Vagina (tissue), 2 donors: ENCODE measurements around the gene DAB2IP. TPM values are rescaled to one million over a fixed set of nuclear protein-coding genes. Genes with fewer than 3 reads are reported as not detected.

ENCODE experiments used
- DNase-seq, 2 donors: peaks; one replicate each; pipeline ENCODE4 v3.0.0-alpha.2; 2017; ENCODE audit errors: extremely low spot score in 2 of 2
- H3K27ac ChIP-seq: fragments of 200-600 bp; sonication (generic); one replicate; pipeline ENCODE4 v1.5.1; 2019
- H3K27me3 ChIP-seq: fragments of 200-600 bp; sonication (generic); one replicate; pipeline ENCODE4 v1.5.1; 2019
- H3K36me3 ChIP-seq, 2 donors: fragments of 200-600 bp; sonication (generic); one replicate each; pipeline ENCODE4 v1.5.1; 2017 to 2019
- H3K4me1 ChIP-seq: fragments of 200-600 bp; sonication (generic); one replicate; pipeline ENCODE4 v1.5.1; 2019
- H3K4me3 ChIP-seq, 2 donors: fragments of 200-600 bp; sonication (generic); 1 replicate in 1 of 2; 2 replicates in 1 of 2; pipeline ENCODE4 v1.5.1; 2016 to 2019
- H3K9me3 ChIP-seq: fragments of 200-600 bp; sonication (generic); one replicate; pipeline ENCODE4 v1.5.1; 2019
- CTCF ChIP-seq, 3 experiments: fragments of 450-650 bp in 2 of 3; fragments of 200-600 bp in 1 of 3; sonication (generic) in 1 of 3; IDR thresholded peaks; one replicate each; pipeline ENCODE4 v1.5.1; 2017 to 2019; ENCODE audit warnings: antibody characterized with exemption in 3 of 3, mild to moderate bottlenecking in 2 of 3, moderate library complexity in 2 of 3
- POLR2A ChIP-seq, 2 donors: fragments of 450-650 bp; IDR thresholded peaks; one replicate each; pipeline ENCODE4 v1.6.1; 2017; ENCODE audit warnings: antibody characterized with exemption in 2 of 2, mild to moderate bottlenecking in 2 of 2, moderate library complexity in 2 of 2
- POLR2AphosphoS5 ChIP-seq, 2 donors: sonication (generic); formaldehyde crosslinking; IDR thresholded peaks; one replicate each; pipeline ENCODE4 v1.9.0; 2017; ENCODE audit warnings: antibody characterized with exemption in 2 of 2, mild to moderate bottlenecking in 2 of 2, low read depth in 1 of 2; ENCODE audit not compliant: insufficient read depth in 1 of 2
- intact Hi-C: fragments of 100-400 bp; cut with DNase I; formaldehyde crosslinking; loops from one replicate; pipeline ENCODE4 v1.15.1; 2023
- total RNA-seq: library from RNA; depleted of rRNA; stranded (reverse); fragments of >200 nt; gene quantifications from one replicate; pipeline ENCODE4 v1.2.3, GENCODE V29; 2016

DAB2IP gene
- total RNA-seq, 1 donor from 2014 or later, result 38.8 TPM

- Histone ChIP-seq H3K27me3 (no peaks in the 10 kb centered on the region), H3K27ac (no peak overlapping the region), H3K9me3 (no peaks in the 10 kb centered on the region), H3K4me1 (peaks cover 22% of the 10 kb centered on the region), H3K4me3 (no peak overlapping the region), H3K36me3 (peaks cover 0 to 10% of the 10 kb centered on the region in 2 donors)
- TF ChIP-seq POLR2A (IDR thresholded peaks at IDR 0.05) (no peak), POLR2AphosphoS5 (IDR thresholded peaks at IDR 0.05; ENCODE audit: insufficient read depth in 1 of 2, low read depth in 1 of 2) (no peak), CTCF (IDR thresholded peaks at IDR 0.05) (no peak)
- DNase-seq, result no peak
- intact Hi-C loops, result no loop called here
These were observed 25.5 kb downstream of the DAB2IP start for GRCh38 chr9:121676926-121677325.

GRCh38 chr9:121678501-121679022 lies 27.1 kb downstream of the DAB2IP start:
- peaks cover 0 to 10% of the 10 kb centered on the region in 2 donors for H3K36me3 ChIP-seq
- intact Hi-C loops, result no loop called here

GRCh38 chr9:121679901-121680635 lies 28.6 kb downstream of the DAB2IP start:
- Histone ChIP-seq H3K9me3 (no peaks in the 10 kb centered on the region), H3K4me3 (no peak overlapping the region), H3K4me1 (peaks cover 11% of the 10 kb centered on the region), H3K27me3 (no peaks in the 10 kb centered on the region), H3K27ac (no peak overlapping the region), H3K36me3 (peaks cover 0 to 10% of the 10 kb centered on the region in 2 donors)
- DNase-seq, result no peak
- TF ChIP-seq POLR2A (IDR thresholded peaks at IDR 0.05), result no peak
- no peak for TF ChIP-seq CTCF (IDR thresholded peaks at IDR 0.05)
- TF ChIP-seq POLR2AphosphoS5 (IDR thresholded peaks at IDR 0.05; ENCODE audit: insufficient read depth in 1 of 2, low read depth in 1 of 2), result no peak
- intact Hi-C loops, result no loop called here

More at GRCh38 chr9:121678501-121679022, 27.1 kb downstream of the DAB2IP start:
- peaks cover 13% of the 10 kb centered on the region for H3K4me1 ChIP-seq
- H3K27ac ChIP-seq, result no peak overlapping the region
- no peak for TF ChIP-seq CTCF (IDR thresholded peaks at IDR 0.05)
- TF ChIP-seq POLR2A (IDR thresholded peaks at IDR 0.05), result no peak
- TF ChIP-seq POLR2AphosphoS5 (IDR thresholded peaks at IDR 0.05; ENCODE audit: insufficient read depth in 1 of 2, low read depth in 1 of 2), result no peak
- no peak overlapping the region for H3K4me3 ChIP-seq
- no peaks in the 10 kb centered on the region for H3K27me3 ChIP-seq
- no peak for DNase-seq
- no peaks in the 10 kb centered on the region for H3K9me3 ChIP-seq

GRCh38 chr9:121681404-121681803 lies 30.0 kb downstream of the DAB2IP start:
- intact Hi-C loops, result no loop called here
- H3K27ac ChIP-seq, result no peak overlapping the region
- H3K4me3 ChIP-seq, result no peak overlapping the region
- H3K36me3 ChIP-seq, result peaks cover 0 to 10% of the 10 kb centered on the region in 2 donors
- H3K27me3 ChIP-seq, result no peaks in the 10 kb centered on the region
- DNase-seq, result no peak
- H3K9me3 ChIP-seq, result no peaks in the 10 kb centered on the region
- H3K4me1 ChIP-seq, result no peaks in the 10 kb centered on the region
- no peak for TF ChIP-seq POLR2AphosphoS5 (IDR thresholded peaks at IDR 0.05; ENCODE audit: insufficient read depth in 1 of 2, low read depth in 1 of 2)
- TF ChIP-seq POLR2A (IDR thresholded peaks at IDR 0.05), result no peak
- TF ChIP-seq CTCF (IDR thresholded peaks at IDR 0.05), result no peak

- Histone ChIP-seq H3K27me3 (no peaks in the 10 kb centered on the region), H3K36me3 (peaks cover 0 to 10% of the 10 kb centered on the region in 2 donors), H3K27ac (no peak overlapping the region), H3K4me3 (no peak overlapping the region), H3K9me3 (no peaks in the 10 kb centered on the region), H3K4me1 (no peaks in the 10 kb centered on the region)
- intact Hi-C loops, result no loop called here
- no peak for TF ChIP-seq CTCF (IDR thresholded peaks at IDR 0.05)
- no peak for TF ChIP-seq POLR2AphosphoS5 (IDR thresholded peaks at IDR 0.05; ENCODE audit: insufficient read depth in 1 of 2, low read depth in 1 of 2)
- no peak for TF ChIP-seq POLR2A (IDR thresholded peaks at IDR 0.05)
- no peak for DNase-seq
These were observed 30.8 kb downstream of the DAB2IP start for GRCh38 chr9:121682201-121682600.
